Panc1 (cell line): ENCODE results near the gene RPL13.

ENCODE experiments used
- CTCF ChIP-seq: fragments of 450-650 bp; IDR thresholded peaks from 2 replicates; pipeline ENCODE4 v1.5.1; 2017; ENCODE audit warnings: mild to moderate bottlenecking
- POLR2AphosphoS5 ChIP-seq: IDR thresholded peaks from 2 replicates; pipeline ENCODE4 v1.6.1; 2012; ENCODE audit warnings: mild to moderate bottlenecking, low read depth, low read length, moderate library complexity
- REST ChIP-seq, 2 experiments: IDR thresholded peaks; 2 replicates each; pipeline ENCODE4 v1.6.1; 2011 to 2012; ENCODE audit warnings: low read depth in 2 of 2, control low read depth in 1 of 2, low read length in 1 of 2, mild to moderate bottlenecking in 1 of 2, moderate library complexity in 1 of 2; ENCODE audit not compliant: insufficient read depth in 1 of 2
- SIN3A ChIP-seq: IDR thresholded peaks from 2 replicates; pipeline ENCODE4 v1.6.1; 2012; ENCODE audit warnings: low read depth, mild to moderate bottlenecking, low read length, moderate library complexity, borderline replicate concordance; ENCODE audit not compliant: insufficient read depth
- TCF7L2 ChIP-seq: IDR thresholded peaks from 2 replicates; pipeline ENCODE4 v1.6.1; 2011; ENCODE audit warnings: mild to moderate bottlenecking, low read depth, low read length, inconsistent platforms

- TF ChIP-seq CTCF (no peak), SIN3A (no peak), POLR2AphosphoS5 (no peak), REST (IDR thresholded peaks at IDR 0.05; ENCODE audit: insufficient read depth in 1 of 2, low read depth in 2 of 2, low read length in 1 of 2) (no peak), TCF7L2 (no peak)
Observed at GRCh38 chr16:89531821-89532526, 28.5 kb upstream of the RPL13 start.
